ENCODE measurements around the gene DRD3.

DRD3 gene

DNA sequence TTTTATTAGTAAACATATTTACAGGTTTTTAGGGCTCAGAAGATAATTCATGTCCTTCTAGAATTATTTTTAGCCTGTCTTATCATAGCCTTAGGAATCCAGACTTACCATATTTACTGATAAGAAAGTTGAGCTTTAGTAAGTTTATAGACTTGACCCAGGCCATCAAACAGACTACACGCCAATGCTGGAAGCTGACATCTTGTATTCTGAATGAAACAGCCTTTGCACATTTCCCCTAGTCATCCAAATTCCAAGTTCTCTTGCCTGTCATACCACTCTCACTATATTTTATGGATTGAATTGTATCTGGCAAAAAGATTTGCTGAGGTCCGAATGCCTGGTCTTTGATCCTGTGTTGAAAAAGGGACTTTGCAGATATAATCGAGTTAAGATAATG is 58.6 kb downstream of the DRD3 start (continued):
- no peak for TF ChIP-seq ZNF623 (tag by site-specific recombination; IDR thresholded peaks at IDR 0.05)
- TF ChIP-seq IKZF3 (tag by site-specific recombination; IDR thresholded peaks at IDR 0.05), result no peak
- TF ChIP-seq, protein P1, sequence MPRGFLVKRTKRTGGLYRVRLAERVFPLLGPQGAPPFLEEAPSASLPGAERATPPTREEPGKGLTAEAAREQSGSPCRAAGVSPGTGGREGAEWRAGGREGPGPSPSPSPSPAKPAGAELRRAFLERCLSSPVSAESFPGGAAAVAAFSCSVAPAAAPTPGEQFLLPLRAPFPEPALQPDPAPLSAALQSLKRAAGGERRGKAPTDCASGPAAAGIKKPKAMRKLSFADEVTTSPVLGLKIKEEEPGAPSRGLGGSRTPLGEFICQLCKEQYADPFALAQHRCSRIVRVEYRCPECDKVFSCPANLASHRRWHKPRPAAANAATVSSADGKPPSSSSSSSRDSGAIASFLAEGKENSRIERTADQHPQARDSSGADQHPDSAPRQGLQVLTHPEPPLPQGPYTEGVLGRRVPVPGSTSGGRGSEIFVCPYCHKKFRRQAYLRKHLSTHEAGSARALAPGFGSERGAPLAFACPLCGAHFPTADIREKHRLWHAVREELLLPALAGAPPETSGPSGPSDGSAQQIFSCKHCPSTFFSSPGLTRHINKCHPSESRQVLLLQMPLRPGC (tag by site-specific recombination; IDR thresholded peaks at IDR 0.05), result no peak
- TF ChIP-seq PRDM1 (tag by site-specific recombination; IDR thresholded peaks at IDR 0.05), result no peak
- TF ChIP-seq, protein P2, sequence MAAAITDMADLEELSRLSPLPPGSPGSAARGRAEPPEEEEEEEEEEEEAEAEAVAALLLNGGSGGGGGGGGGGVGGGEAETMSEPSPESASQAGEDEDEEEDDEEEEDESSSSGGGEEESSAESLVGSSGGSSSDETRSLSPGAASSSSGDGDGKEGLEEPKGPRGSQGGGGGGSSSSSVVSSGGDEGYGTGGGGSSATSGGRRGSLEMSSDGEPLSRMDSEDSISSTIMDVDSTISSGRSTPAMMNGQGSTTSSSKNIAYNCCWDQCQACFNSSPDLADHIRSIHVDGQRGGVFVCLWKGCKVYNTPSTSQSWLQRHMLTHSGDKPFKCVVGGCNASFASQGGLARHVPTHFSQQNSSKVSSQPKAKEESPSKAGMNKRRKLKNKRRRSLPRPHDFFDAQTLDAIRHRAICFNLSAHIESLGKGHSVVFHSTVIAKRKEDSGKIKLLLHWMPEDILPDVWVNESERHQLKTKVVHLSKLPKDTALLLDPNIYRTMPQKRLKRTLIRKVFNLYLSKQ (tag by site-specific recombination; IDR thresholded peaks at IDR 0.05; ENCODE audit: borderline replicate concordance), result no peak

DNA sequence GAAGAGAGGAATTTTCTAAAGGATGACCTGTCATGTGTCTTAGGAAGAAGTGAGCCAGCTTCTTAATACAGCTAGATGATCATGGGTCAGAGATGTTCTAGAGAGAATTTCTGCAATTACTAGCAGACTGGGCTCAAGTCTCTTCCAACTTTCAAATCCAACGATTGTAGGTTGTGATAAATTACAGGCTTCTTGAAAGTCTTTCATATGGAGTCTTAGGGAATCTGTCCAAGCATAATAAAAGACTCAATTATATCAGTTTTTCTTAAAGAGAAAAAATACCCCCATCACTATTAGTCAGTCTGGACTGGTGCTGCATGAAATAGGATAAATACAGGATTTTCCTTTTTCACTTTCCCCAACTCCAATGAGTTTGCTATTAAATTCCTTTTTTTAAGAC is 59.1 kb downstream of the DRD3 start:
- Histone ChIP-seq H3K27ac (ENCODE audit: extremely low read depth, low read depth, low read length) (no peak overlapping the region), H3K4me3 (ENCODE audit: low read depth, low read length) (no peak overlapping the region), H3K36me3 (ENCODE audit: control insufficient read depth in 2 of 2, insufficient read depth in 1 of 2, low read length in 2 of 2) (no peaks in the 10 kb centered on the region), H3K4me1 (ENCODE audit: control insufficient read depth, insufficient read depth, low read length) (no peaks in the 10 kb centered on the region), H3K9me3 (ENCODE audit: control insufficient read depth, insufficient read depth, low read depth, low read length) (no peaks in the 10 kb centered on the region)
- CTCF ChIA-PET, result no interaction called here
- POLR2A ChIA-PET, result no interaction called here
- no peak for TF ChIP-seq ZNF157 (tag by site-specific recombination; IDR thresholded peaks at IDR 0.05)
- TF ChIP-seq ZNF211 (tag by site-specific recombination; IDR thresholded peaks at IDR 0.05; ENCODE audit: low read depth), result no peak
- TF ChIP-seq, protein P3, sequence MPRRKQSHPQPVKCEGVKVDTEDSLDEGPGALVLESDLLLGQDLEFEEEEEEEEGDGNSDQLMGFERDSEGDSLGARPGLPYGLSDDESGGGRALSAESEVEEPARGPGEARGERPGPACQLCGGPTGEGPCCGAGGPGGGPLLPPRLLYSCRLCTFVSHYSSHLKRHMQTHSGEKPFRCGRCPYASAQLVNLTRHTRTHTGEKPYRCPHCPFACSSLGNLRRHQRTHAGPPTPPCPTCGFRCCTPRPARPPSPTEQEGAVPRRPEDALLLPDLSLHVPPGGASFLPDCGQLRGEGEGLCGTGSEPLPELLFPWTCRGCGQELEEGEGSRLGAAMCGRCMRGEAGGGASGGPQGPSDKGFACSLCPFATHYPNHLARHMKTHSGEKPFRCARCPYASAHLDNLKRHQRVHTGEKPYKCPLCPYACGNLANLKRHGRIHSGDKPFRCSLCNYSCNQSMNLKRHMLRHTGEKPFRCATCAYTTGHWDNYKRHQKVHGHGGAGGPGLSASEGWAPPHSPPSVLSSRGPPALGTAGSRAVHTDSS (tag by site-specific recombination; IDR thresholded peaks at IDR 0.05), result no peak
- TF ChIP-seq ZNF621 (tag by site-specific recombination; IDR thresholded peaks at IDR 0.05), result no peak
- TF ChIP-seq, protein P4, sequence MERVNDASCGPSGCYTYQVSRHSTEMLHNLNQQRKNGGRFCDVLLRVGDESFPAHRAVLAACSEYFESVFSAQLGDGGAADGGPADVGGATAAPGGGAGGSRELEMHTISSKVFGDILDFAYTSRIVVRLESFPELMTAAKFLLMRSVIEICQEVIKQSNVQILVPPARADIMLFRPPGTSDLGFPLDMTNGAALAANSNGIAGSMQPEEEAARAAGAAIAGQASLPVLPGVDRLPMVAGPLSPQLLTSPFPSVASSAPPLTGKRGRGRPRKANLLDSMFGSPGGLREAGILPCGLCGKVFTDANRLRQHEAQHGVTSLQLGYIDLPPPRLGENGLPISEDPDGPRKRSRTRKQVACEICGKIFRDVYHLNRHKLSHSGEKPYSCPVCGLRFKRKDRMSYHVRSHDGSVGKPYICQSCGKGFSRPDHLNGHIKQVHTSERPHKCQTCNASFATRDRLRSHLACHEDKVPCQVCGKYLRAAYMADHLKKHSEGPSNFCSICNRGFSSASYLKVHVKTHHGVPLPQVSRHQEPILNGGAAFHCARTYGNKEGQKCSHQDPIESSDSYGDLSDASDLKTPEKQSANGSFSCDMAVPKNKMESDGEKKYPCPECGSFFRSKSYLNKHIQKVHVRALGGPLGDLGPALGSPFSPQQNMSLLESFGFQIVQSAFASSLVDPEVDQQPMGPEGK (tag by site-specific recombination; IDR thresholded peaks at IDR 0.05), result no peak
- TF ChIP-seq, protein P5, sequence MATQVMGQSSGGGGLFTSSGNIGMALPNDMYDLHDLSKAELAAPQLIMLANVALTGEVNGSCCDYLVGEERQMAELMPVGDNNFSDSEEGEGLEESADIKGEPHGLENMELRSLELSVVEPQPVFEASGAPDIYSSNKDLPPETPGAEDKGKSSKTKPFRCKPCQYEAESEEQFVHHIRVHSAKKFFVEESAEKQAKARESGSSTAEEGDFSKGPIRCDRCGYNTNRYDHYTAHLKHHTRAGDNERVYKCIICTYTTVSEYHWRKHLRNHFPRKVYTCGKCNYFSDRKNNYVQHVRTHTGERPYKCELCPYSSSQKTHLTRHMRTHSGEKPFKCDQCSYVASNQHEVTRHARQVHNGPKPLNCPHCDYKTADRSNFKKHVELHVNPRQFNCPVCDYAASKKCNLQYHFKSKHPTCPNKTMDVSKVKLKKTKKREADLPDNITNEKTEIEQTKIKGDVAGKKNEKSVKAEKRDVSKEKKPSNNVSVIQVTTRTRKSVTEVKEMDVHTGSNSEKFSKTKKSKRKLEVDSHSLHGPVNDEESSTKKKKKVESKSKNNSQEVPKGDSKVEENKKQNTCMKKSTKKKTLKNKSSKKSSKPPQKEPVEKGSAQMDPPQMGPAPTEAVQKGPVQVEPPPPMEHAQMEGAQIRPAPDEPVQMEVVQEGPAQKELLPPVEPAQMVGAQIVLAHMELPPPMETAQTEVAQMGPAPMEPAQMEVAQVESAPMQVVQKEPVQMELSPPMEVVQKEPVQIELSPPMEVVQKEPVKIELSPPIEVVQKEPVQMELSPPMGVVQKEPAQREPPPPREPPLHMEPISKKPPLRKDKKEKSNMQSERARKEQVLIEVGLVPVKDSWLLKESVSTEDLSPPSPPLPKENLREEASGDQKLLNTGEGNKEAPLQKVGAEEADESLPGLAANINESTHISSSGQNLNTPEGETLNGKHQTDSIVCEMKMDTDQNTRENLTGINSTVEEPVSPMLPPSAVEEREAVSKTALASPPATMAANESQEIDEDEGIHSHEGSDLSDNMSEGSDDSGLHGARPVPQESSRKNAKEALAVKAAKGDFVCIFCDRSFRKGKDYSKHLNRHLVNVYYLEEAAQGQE (tag by site-specific recombination; IDR thresholded peaks at IDR 0.05), result no peak
- TF ChIP-seq ZNF777 (tag by site-specific recombination; IDR thresholded peaks at IDR 0.05; ENCODE audit: borderline replicate concordance), result no peak
- TF ChIP-seq ZNF114 (tag by site-specific recombination; IDR thresholded peaks at IDR 0.05), result no peak
- no peak for TF ChIP-seq ZFP41 (tag by site-specific recombination; IDR thresholded peaks at IDR 0.05; ENCODE audit: borderline replicate concordance)
- no peak for TF ChIP-seq ZNF658 (tag by site-specific recombination; IDR thresholded peaks at IDR 0.05)
- TF ChIP-seq, protein P6, sequence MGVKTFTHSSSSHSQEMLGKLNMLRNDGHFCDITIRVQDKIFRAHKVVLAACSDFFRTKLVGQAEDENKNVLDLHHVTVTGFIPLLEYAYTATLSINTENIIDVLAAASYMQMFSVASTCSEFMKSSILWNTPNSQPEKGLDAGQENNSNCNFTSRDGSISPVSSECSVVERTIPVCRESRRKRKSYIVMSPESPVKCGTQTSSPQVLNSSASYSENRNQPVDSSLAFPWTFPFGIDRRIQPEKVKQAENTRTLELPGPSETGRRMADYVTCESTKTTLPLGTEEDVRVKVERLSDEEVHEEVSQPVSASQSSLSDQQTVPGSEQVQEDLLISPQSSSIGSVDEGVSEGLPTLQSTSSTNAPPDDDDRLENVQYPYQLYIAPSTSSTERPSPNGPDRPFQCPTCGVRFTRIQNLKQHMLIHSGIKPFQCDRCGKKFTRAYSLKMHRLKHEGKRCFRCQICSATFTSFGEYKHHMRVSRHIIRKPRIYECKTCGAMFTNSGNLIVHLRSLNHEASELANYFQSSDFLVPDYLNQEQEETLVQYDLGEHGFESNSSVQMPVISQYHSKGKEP (tag by site-specific recombination; IDR thresholded peaks at IDR 0.05), result no peak
- no peak for TF ChIP-seq YY1 (tag by site-specific recombination; IDR thresholded peaks at IDR 0.05)
- TF ChIP-seq ZNF335 (tag by site-specific recombination; conservative IDR thresholded peaks at IDR 0.05), result no peak
- TF ChIP-seq ZNF24 (tag by site-specific recombination; IDR thresholded peaks at IDR 0.05), result no peak
- TF ChIP-seq, protein P7, sequence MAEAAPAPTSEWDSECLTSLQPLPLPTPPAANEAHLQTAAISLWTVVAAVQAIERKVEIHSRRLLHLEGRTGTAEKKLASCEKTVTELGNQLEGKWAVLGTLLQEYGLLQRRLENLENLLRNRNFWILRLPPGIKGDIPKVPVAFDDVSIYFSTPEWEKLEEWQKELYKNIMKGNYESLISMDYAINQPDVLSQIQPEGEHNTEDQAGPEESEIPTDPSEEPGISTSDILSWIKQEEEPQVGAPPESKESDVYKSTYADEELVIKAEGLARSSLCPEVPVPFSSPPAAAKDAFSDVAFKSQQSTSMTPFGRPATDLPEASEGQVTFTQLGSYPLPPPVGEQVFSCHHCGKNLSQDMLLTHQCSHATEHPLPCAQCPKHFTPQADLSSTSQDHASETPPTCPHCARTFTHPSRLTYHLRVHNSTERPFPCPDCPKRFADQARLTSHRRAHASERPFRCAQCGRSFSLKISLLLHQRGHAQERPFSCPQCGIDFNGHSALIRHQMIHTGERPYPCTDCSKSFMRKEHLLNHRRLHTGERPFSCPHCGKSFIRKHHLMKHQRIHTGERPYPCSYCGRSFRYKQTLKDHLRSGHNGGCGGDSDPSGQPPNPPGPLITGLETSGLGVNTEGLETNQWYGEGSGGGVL (tag by site-specific recombination; IDR thresholded peaks at IDR 0.05), result no peak
- TF ChIP-seq, protein P8, sequence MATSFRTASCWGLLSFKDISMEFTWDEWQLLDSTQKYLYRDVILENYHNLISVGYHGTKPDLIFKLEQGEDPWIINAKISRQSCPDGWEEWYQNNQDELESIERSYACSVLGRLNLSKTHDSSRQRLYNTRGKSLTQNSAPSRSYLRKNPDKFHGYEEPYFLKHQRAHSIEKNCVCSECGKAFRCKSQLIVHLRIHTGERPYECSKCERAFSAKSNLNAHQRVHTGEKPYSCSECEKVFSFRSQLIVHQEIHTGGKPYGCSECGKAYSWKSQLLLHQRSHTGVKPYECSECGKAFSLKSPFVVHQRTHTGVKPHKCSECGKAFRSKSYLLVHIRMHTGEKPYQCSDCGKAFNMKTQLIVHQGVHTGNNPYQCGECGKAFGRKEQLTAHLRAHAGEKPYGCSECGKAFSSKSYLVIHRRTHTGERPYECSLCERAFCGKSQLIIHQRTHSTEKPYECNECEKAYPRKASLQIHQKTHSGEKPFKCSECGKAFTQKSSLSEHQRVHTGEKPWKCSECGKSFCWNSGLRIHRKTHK (tag by site-specific recombination; IDR thresholded peaks at IDR 0.05), result no peak
- TF ChIP-seq ZNF610 (tag by site-specific recombination; IDR thresholded peaks at IDR 0.05; ENCODE audit: borderline replicate concordance), result no peak
